Mucosa of rectum (tissue), 2 donors: ENCODE results near the gene GGTA1.

Source experiments
- H3K27ac ChIP-seq, 2 donors: one replicate each; pipeline ENCODE4 v1.7.0; 2013; ENCODE audit warnings: inconsistent platforms in 2 of 2, low read depth in 2 of 2, low read length in 2 of 2
- H3K27me3 ChIP-seq, 2 donors: one replicate each; pipeline ENCODE4 v1.7.0; 2013; ENCODE audit warnings: low read length in 2 of 2; ENCODE audit not compliant: control insufficient read depth in 2 of 2, insufficient read depth in 2 of 2
- H3K36me3 ChIP-seq, 2 donors: one replicate each; pipeline ENCODE4 v1.7.0; 2013; ENCODE audit warnings: low read length in 2 of 2; ENCODE audit not compliant: control insufficient read depth in 2 of 2, insufficient read depth in 2 of 2
- H3K4me1 ChIP-seq, 2 donors: one replicate each; pipeline ENCODE4 v1.7.0; 2013; ENCODE audit warnings: low read length in 2 of 2, mild to moderate bottlenecking in 1 of 2; ENCODE audit not compliant: control insufficient read depth in 2 of 2, insufficient read depth in 2 of 2
- H3K4me3 ChIP-seq, 2 donors: one replicate each; pipeline ENCODE4 v1.7.0; 2013; ENCODE audit warnings: low read length in 2 of 2
- H3K9ac ChIP-seq, 2 donors: one replicate each; pipeline ENCODE4 v1.7.0; 2013; ENCODE audit warnings: low read length in 2 of 2, low read depth in 1 of 2, mild to moderate bottlenecking in 1 of 2
- H3K9me3 ChIP-seq, 2 donors: one replicate each; pipeline ENCODE4 v1.7.0; 2013; ENCODE audit warnings: low read length in 2 of 2; ENCODE audit not compliant: control insufficient read depth in 2 of 2
- donor health status: healthy.
- donor health status: Normal muscosa, but diverticular disease.

GGTA1 gene

DNA sequence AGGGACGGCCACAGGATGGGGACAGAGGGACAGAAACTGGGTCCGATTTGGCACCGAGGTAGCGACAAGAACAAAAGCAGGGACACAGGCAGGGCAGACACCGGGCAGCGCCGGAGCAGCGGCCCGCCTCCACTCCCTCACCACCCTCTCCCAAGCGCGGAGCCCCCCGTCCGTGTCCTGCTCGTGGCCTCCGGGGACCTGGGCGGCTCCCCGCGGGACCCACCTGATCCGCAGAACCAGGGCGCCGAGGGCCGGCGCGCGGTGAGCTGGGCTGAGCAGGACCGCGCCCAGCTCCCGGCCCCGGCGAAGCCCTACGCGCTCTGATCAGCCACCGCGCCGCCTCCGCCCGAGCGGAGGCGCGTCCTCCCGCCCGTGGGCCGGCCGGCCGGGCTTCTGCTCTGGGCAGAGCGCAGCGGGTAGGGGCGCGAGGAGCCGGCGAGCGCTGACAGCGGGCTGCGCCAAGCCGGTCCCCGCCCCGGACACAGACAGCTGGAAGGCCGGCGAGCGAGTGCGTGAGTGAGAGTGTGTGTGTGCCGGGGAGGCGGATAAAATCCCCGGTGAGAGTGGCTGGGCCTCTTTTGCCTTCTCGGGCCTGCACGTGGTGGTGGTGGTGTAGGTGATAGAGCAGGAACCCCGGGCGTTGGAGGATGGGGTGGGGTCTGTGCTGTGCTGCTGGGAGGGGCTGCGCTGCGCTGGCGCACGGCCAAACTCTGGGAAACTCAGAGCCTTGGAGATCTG is at the start of gene GGTA1:
GGTA1 (minus strand) TSS at position 418 of the 738 bp plus-strand sequence. CDS start 31,922 bp downstream, outside the sequence.
- no peaks in the 10 kb centered on the region for H3K9me3 ChIP-seq
- peaks cover 21% of the 10 kb centered on the region in 2 donors for H3K4me1 ChIP-seq
- peak within 1 kb of the TSS; percentile 43 to 64 for H3K27ac ChIP-seq
- H3K36me3 ChIP-seq, result no peaks in the 10 kb centered on the region
- peak within 1 kb of the TSS; percentile 54 to 68 for H3K4me3 ChIP-seq
- peaks cover 7 to 28% of the 10 kb centered on the region in 2 donors for H3K27me3 ChIP-seq
- H3K9ac ChIP-seq, result peak within 1 kb of the TSS; percentile 32 to 60

DNA sequence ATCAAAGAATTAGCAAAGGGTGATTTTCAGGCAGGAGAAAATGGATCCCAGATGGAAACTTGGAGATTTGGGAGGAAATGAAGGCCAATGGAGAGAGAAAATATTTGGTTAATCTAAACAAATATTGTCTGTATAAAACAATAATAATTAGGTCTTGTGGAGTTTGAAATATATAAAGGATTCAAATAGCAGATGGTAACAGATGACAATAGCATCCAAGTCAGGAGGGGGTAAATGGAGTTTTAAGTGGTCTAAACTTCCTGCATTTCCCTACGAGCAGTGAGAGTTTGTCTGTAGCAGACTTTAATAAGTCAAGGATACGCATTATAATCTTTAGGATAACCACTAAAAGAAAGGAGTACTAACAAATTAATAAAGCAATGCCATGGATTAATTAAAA is 49.0 kb upstream of the GGTA1 start:
- Histone ChIP-seq H3K4me1 (peaks cover 5% of the 10 kb centered on the region in 2 donors), H3K9ac (no peak overlapping the region), H3K36me3 (no peaks in the 10 kb centered on the region), H3K9me3 (no peaks in the 10 kb centered on the region), H3K4me3 (no peak overlapping the region), H3K27me3 (no peaks in the 10 kb centered on the region), H3K27ac (no peak overlapping the region)

DNA sequence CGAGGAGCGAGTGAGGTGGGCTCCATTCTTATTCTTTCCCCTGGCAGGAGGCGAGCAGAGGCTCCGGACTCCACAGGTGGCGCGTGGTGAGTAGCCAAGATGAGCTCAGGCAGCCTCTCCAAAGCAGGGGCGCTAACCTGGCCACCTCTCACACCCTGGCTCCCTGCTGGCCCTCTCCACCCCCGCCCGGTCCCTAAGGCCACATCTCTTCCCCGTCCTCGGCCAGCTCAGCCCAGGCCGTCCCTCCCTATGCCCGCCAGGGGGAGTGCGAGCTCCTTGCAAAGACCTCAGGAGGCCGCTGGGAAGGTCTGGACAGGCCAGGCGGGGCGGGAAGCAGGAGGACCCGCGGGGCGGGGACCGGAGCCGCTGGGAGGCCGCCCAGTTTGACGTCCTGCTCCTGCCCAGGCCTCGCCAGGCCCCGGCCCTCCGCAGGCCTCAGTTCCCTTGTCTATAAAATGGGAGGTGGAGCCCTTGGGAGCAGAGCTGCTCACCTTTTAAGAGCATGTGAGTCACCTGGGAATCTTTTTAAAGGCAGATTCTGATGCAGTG is 46.3 kb upstream of the GGTA1 start:
- Histone ChIP-seq H3K27me3 (no peaks in the 10 kb centered on the region), H3K9me3 (no peaks in the 10 kb centered on the region), H3K27ac (no peak overlapping the region), H3K9ac (peak overlapping the region in 1 of 2 donors; percentile 38), H3K4me1 (peaks cover 4 to 5% of the 10 kb centered on the region in 2 donors), H3K4me3 (peak overlapping the region in 1 of 2 donors; percentile 37), H3K36me3 (no peaks in the 10 kb centered on the region)

DNA sequence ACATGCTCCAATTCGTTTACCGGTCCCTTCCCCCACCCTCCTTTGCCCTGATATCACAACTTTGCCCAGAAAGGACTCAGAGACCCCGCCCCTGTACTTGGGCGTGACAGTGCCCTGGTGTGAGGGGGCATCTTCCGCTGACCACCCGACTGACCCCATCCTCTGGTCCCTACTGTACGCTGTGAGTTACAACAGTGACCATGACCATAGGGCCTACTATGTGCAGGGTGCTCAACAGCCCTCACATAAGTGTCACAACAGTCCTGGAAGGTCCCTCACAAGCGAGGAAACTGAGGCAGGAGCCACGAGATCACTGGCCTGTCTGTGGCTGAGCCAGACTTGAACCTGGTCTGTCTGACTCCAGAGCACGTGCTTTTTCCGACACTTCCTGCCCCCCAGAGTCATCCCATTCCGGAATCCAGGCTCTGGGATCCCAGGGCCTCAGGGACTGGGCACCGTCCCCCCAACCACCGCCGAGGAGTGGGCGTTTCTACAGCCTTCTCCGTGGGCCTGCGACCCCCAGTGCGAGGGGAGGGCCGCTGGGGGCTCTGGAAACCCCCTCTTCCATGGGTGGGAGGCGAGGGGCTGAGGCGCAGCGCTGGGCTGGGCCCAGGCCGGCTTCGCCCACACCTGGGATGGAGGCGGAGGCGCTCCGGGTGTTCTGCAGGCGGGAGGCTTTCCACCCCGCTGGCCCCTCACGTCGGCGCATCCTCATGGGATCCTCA is 45.7 kb upstream of the GGTA1 start:
- Histone ChIP-seq H3K4me1 (peaks cover 0 to 3% of the 10 kb centered on the region in 2 donors), H3K9ac (no peak overlapping the region), H3K27ac (no peak overlapping the region), H3K36me3 (no peaks in the 10 kb centered on the region), H3K9me3 (no peaks in the 10 kb centered on the region), H3K4me3 (no peak overlapping the region), H3K27me3 (no peaks in the 10 kb centered on the region)

DNA sequence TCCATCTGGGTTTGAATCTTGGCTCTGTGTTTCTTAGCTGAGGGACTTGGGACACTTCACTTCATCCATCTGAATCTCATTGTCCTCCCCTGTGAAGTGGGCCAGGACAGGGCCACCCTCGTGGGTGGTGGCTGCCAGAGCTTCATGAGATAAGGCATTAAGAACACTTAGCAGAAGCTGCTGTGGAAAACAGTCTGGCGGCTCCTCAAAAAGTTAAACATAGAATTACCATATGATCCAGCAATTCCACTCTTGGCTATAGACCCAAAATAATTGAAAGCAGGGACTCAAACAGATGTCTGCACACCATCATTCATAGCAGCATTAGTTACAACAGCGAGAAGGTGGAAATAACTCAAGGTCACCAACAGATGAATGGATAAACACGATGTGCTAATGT is 42.4 kb upstream of the GGTA1 start:
- Histone ChIP-seq H3K9me3 (no peaks in the 10 kb centered on the region), H3K27me3 (no peaks in the 10 kb centered on the region), H3K4me3 (no peak overlapping the region), H3K9ac (no peak overlapping the region), H3K4me1 (peaks cover 0 to 3% of the 10 kb centered on the region in 2 donors), H3K27ac (no peak overlapping the region), H3K36me3 (no peaks in the 10 kb centered on the region)

DNA sequence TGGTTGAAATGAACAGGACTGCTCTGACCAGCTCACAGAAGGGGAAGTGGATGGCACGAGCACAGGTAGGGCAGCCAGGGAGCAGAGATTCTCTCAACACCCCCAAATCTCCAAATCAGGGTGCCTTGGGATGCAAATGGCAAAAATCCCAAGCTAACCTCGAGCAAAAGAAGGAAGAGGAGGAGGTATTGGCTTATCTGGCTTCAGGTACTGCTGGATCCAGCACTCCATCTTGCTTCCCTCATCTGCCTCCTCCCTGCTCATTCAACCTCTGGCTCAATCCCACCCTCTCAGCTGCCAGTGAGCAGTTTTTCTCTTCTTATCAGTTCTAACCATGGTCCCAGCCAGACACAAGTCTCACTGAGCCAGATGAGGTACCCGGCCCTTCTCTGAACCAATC is 41.6 kb upstream of the GGTA1 start:
- no peak overlapping the region for H3K4me3 ChIP-seq
- H3K27me3 ChIP-seq, result no peaks in the 10 kb centered on the region
- H3K9me3 ChIP-seq, result no peaks in the 10 kb centered on the region
- H3K4me1 ChIP-seq, result peaks cover 0 to 2% of the 10 kb centered on the region in 2 donors
- H3K27ac ChIP-seq, result no peak overlapping the region
- no peaks in the 10 kb centered on the region for H3K36me3 ChIP-seq
- H3K9ac ChIP-seq, result no peak overlapping the region

DNA sequence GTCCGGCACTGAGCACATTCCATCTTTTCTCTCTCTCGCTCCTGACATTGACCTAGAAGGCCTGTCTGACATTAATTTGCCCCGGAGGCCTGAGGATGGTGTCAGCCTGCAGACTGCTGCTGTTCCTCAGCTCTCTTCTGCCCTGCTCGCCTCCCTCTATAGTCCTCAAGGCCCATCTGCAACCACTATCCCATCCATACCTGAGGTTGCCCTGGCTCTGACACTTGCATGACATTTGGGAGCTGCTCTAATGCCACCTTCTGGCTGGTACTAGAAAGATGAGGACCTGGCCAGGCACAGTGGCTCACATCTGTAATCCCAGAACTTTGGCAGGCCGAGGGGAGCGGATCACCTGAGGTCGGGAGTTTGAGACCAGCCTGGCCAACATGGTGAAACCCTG is 38.6 kb upstream of the GGTA1 start:
- H3K36me3 ChIP-seq, result no peaks in the 10 kb centered on the region
- H3K4me3 ChIP-seq, result no peak overlapping the region
- no peaks in the 10 kb centered on the region for H3K4me1 ChIP-seq
- no peaks in the 10 kb centered on the region for H3K27me3 ChIP-seq
- no peak overlapping the region for H3K27ac ChIP-seq
- no peak overlapping the region for H3K9ac ChIP-seq
- H3K9me3 ChIP-seq, result no peaks in the 10 kb centered on the region

DNA sequence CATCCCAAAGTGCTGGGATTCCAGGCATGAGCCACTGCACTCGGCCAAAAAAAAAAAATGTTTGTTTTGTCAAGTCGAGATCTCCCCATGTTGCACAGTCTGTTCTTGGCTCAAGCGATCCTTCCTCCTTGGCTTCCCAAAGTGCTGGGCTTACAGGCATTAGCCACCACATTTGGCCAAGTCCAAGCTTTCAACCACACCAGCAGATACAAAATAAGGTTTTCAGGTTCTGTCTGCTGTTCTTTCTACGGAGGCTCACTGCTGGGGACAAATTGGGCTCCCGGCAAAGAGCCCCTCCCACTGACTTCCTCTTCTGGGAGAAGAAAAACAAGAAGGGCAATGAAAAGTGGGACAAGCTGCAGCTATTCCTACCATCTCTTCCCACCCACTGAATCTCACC is 37.6 kb upstream of the GGTA1 start:
- no peak overlapping the region for H3K4me3 ChIP-seq
- no peaks in the 10 kb centered on the region for H3K27me3 ChIP-seq
- no peak overlapping the region for H3K27ac ChIP-seq

DNA sequence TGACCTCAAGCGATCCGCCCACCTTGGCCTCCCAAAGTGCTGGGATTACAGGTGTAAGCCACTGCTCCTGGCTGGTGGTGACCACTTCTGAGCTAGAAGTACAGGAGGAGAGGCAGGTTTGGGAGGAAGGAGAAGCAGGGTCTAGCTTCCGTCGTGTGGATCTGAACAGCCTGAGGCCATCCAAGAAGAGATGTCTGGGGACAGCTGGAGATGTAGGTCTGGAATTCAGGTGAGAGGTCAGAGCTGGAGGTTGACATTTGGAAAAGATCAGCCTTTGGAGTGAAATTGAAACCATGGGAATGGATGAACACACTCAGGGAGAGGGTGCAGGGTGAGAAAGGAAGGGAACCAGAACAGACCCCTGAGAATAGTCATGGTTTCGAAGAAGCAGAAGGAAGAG is 33.2 kb upstream of the GGTA1 start:
- Histone ChIP-seq H3K9ac (no peak overlapping the region), H3K4me3 (no peak overlapping the region), H3K9me3 (no peaks in the 10 kb centered on the region), H3K27ac (no peak overlapping the region), H3K27me3 (no peaks in the 10 kb centered on the region), H3K36me3 (no peaks in the 10 kb centered on the region), H3K4me1 (no peaks in the 10 kb centered on the region)

More for the DNA sequence above, 37.6 kb upstream of the GGTA1 start:
- no peak overlapping the region for H3K9ac ChIP-seq
- no peaks in the 10 kb centered on the region for H3K9me3 ChIP-seq
- no peaks in the 10 kb centered on the region for H3K36me3 ChIP-seq
- H3K4me1 ChIP-seq, result no peaks in the 10 kb centered on the region
